Common myeloid progenitor, CD34-positive (primary cell): Measurements from ENCODE around the gene LTA.
"Not testable (repeated sequence)": the region's sequence is repeated elsewhere in the genome, so short reads cannot be mapped to it uniquely, and the experiment has no call there.

Source experiments
- CTCF ChIA-PET: fragments of 350-600 bp; sonication (Branson Sonifier 250); formaldehyde crosslinking; loops from one replicate; lab custom pipeline; 2021; ENCODE audit warnings: antibody characterized with exemption; lab: Charles Lee
- POLR2A ChIA-PET: fragments of 350-600 bp; sonication (Branson Sonifier 250); formaldehyde crosslinking; loops from one replicate; lab custom pipeline; 2021; ENCODE audit warnings: antibody characterized with exemption; lab: Charles Lee
- DNase-seq, 3 donors: peaks; one replicate each; pipeline versions ENCODE4 v3.0.0 to v3.0.0-alpha.2; 2013
- H3K27ac ChIP-seq, 2 experiments: 1 replicate in 1 of 2; 2 replicates in 1 of 2; pipeline ENCODE4 v1.7.0; 2013; ENCODE audit warnings: inconsistent platforms in 2 of 2, low read length in 2 of 2, mild to moderate bottlenecking in 2 of 2, low read depth in 1 of 2, moderate library complexity in 1 of 2; ENCODE audit not compliant: severe bottlenecking in 2 of 2, insufficient read depth in 1 of 2, poor library complexity in 1 of 2
- H3K27me3 ChIP-seq, 5 experiments: replicated peaks in 2 of 5; 1 replicate in 3 of 5; 2 replicates in 2 of 5; pipeline versions ENCODE4 v1.6.1 to v1.7.0; 2013; ENCODE audit warnings: low read length in 4 of 5, mild to moderate bottlenecking in 2 of 5, moderate library complexity in 2 of 5, inconsistent platforms in 1 of 5; ENCODE audit not compliant: insufficient read depth in 5 of 5, control insufficient read depth in 4 of 5
- H3K36me3 ChIP-seq, 4 experiments: 1 replicate in 2 of 4; 2 replicates in 2 of 4; pipeline versions ENCODE4 v1.6.1 to v1.7.0; 2013; ENCODE audit warnings: low read length in 3 of 4, control low read depth in 1 of 4, mild to moderate bottlenecking in 1 of 4; ENCODE audit not compliant: control insufficient read depth in 4 of 4, insufficient read depth in 4 of 4
- H3K4me1 ChIP-seq, 4 experiments: 1 replicate in 3 of 4; 2 replicates in 1 of 4; pipeline versions ENCODE4 v1.6.1 to v1.7.1; 2013; ENCODE audit warnings: low read length in 3 of 4, mild to moderate bottlenecking in 3 of 4, control low read depth in 1 of 4, inconsistent platforms in 1 of 4, moderate library complexity in 1 of 4; ENCODE audit not compliant: control insufficient read depth in 4 of 4, insufficient read depth in 4 of 4; ENCODE audit errors: control extremely low read depth in 1 of 4
- H3K4me3 ChIP-seq, 7 experiments: 1 replicate in 4 of 7; 2 replicates in 3 of 7; pipeline versions ENCODE4 v1.5.1 to v1.7.0; 2013; ENCODE audit warnings: mild to moderate bottlenecking in 7 of 7, low read length in 6 of 7, moderate library complexity in 6 of 7, inconsistent platforms in 2 of 7, low read depth in 2 of 7, control low read depth in 1 of 7; ENCODE audit not compliant: insufficient read depth in 4 of 7, control insufficient read depth in 1 of 7; ENCODE audit errors: extremely low read depth in 1 of 7
- H3K9me3 ChIP-seq, 5 experiments: 1 replicate in 4 of 5; 2 replicates in 1 of 5; pipeline versions ENCODE4 v1.6.1 to v1.7.1; 2013; ENCODE audit warnings: low read length in 4 of 5, mild to moderate bottlenecking in 2 of 5, inconsistent platforms in 1 of 5, low read depth in 1 of 5, moderate library complexity in 1 of 5; ENCODE audit not compliant: control insufficient read depth in 4 of 5, insufficient read depth in 2 of 5; ENCODE audit errors: control extremely low read depth in 1 of 5
- WGBS: methylation state at CpG from one replicate; pipeline ENCODE4 v1.1.5; 2013; ENCODE audit not compliant: insufficient coverage; 5-methylcytosine and 5-hydroxymethylcytosine counted together

The LTA gene

DNA sequence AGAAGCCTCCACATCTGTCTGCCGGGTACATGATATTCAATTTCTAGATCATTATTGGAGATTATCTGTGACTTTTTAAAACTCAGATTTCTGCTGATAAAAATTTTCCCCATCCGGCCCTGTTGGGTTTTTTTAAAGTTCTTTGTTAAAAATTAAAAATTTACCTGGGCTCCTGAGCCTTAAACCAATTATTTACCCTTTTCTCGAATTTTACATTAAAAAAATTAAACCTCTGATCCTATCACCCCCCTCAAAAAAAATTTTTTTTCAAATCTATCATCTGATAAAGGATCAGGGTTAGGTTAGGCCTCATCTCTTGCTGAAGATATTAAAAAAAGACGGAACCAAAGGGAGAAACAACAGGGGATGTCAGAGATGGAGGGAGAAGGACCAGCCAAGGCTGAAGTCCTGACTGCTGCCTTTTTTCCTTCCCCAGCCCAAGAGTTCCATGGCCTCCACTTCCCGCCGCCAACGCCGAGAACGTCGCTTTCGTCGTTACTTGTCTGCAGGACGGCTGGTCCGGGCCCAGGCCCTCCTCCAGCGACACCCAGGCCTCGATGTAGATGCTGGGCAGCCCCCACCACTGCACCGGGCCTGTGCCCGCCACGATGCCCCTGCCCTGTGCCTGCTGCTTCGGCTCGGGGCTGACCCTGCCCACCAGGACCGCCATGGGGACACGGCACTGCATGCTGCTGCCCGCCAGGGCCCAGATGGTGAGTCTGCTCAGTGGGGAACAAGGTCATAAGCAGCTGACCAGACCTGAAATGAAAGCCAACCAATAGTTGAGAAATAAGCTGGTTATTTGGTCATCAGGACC lies 24.2 kb upstream of the LTA start:
- Histone ChIP-seq H3K4me1 (peaks cover 9 to 44% (median 24%) of the 10 kb centered on the region in 4 experiments), H3K27ac (peak overlapping the region; percentile 74 to 91), H3K27me3 (no peaks in the 10 kb centered on the region), H3K36me3 (peaks cover 0 to 7% (median under 1%) of the 10 kb centered on the region in 4 experiments), H3K9me3 (no peaks in the 10 kb centered on the region), H3K4me3 (peak overlapping the region in 6 of 7 experiments; percentile 60 to 81 (median 72))
- 89% methylated on average over 20 of the region's 24 CpGs for WGBS
- CTCF ChIA-PET: interaction anchor here (0.6 to 24.7 kb wide), 14 partner anchors 11 to 283 kb away, joined by 3 to 557 read pairs (median 4); partner anchors contain the start of genes GPANK1, LST1, LTB and MICB
- POLR2A ChIA-PET: interaction anchor here (0.8 to 1.5 kb wide), 4 partner anchors 33 to 51 kb away, joined by 3 to 5 read pairs (median 4); partner anchors contain the start of genes LST1 and LTB
- DNase-seq: no peak

DNA sequence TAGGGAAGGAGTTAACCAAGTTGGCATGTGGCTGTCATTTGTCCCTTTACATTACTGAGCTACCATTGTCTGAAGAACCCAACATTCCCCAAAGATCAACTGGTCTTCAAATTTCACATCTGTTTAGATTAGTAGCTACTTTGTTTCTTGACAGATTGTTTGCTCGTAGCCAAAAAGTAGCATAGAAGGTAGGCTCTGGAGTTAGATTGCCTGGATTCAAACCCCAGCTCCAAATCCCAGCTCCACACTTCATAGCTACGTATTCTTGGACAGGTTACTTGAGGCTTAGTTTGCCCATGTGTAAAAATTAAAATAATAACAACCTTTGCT lies 23.6 kb upstream of the LTA start:
- no peak for DNase-seq
- H3K27me3 ChIP-seq: no peaks in the 10 kb centered on the region
- no peaks in the 10 kb centered on the region for H3K9me3 ChIP-seq
- peaks cover 9 to 40% (median 21%) of the 10 kb centered on the region in 4 experiments for H3K4me1 ChIP-seq
- peak overlapping the region; percentile 74 to 91 for H3K27ac ChIP-seq
- POLR2A ChIA-PET: interaction anchor here (1.5 kb wide), 1 partner anchor 39 kb away, joined by 5 read pairs; the partner anchor contains the start of gene LST1
- peaks cover 0 to 7% (median under 1%) of the 10 kb centered on the region in 4 experiments for H3K36me3 ChIP-seq
- WGBS: 100% methylated on average over 1 of the region's 2 CpGs
- CTCF ChIA-PET: interaction anchor here (0.6 to 24.7 kb wide), 11 partner anchors 10 to 283 kb away, joined by 3 to 557 read pairs (median 5); partner anchors contain the start of genes GPANK1, LST1, LTB and MICB
- peak overlapping the region in 1 of 7 experiments; percentile 64 for H3K4me3 ChIP-seq

DNA sequence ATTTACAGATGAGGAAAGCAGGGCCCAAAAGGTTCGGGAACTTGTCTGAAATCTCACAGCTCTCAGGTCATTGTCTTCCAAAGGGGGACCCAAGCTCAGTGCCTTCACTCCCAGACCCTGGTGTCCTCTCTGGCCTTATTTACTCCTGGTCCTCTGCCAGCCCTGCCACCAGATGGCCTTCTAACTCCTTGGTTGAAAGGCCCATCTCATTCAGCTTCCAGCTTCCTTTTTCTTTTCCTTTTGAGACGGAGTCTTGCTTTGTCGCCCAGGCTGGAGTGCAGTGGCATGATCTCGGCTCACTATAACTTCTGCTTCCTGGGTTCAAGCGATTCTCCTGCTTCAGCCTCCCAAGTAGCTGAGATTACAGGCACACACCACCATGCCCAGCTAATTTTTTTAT lies 20.7 kb upstream of the LTA start:
- ChIA-PET CTCF (interaction anchor here (0.7 to 24.7 kb wide), 25 partner anchors 8 to 281 kb away, joined by 3 to 557 read pairs (median 5); partner anchors contain the start of genes AIF1, GPANK1, HSPA1B and LSM2), POLR2A (interaction anchor here (0.5 to 1.7 kb wide), 5 partner anchors 10 to 315 kb away, joined by 5 to 10 read pairs (median 7); no protein-coding TSS in a partner anchor)
- H3K36me3 ChIP-seq, H3K9me3 ChIP-seq, H3K27me3 ChIP-seq, H3K27ac ChIP-seq, H3K4me3 ChIP-seq: not testable (repeated sequence)
- DNase-seq: peak; percentile 86 to 90 (median 87)
- WGBS: 19% methylated on average over 2 of the region's 5 CpGs
- H3K4me1 ChIP-seq: peaks cover 12 to 40% (median 25%) of the 10 kb centered on the region in 4 experiments

DNA sequence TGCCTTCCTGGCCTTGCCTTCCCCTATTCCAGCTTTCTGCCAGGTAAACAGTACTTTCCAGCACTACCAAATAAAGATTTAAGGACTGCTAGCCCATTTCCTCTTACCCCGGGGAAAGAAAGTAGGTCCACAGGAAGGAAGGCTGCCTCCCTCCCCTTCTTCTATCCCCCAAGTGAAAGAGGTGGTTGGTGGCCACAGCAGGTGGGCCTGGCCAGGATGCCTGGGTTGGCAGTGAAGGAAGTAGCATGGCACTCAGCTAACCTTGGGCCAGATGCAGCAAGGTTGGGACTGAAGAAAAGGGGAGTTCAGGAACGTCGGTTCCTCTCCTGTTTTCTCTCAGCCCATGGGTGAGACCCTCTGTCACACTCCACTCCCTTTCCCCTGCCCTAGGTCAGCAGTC lies 15.8 kb upstream of the LTA start:
- Histone ChIP-seq H3K27ac (no peak overlapping the region), H3K27me3 (no peaks in the 10 kb centered on the region), H3K36me3 (peaks cover 0 to 4% (median 1%) of the 10 kb centered on the region in 4 experiments), H3K4me3 (peak overlapping the region in 1 of 7 experiments; percentile 4), H3K4me1 (peaks cover 30 to 57% (median 51%) of the 10 kb centered on the region in 4 experiments), H3K9me3 (no peaks in the 10 kb centered on the region)
- peak in 2 of 3 donors; percentile 18 to 36 for DNase-seq
- ChIA-PET POLR2A (no interaction called here), CTCF (interaction anchor here (7.2 to 24.7 kb wide), 2 partner anchors 26 to 40 kb away, joined by 127 to 557 read pairs; partner anchors contain the start of genes LST1, LTB, NCR3 and TNF)
- 26% methylated on average over 3 of the region's 3 CpGs for WGBS

DNA sequence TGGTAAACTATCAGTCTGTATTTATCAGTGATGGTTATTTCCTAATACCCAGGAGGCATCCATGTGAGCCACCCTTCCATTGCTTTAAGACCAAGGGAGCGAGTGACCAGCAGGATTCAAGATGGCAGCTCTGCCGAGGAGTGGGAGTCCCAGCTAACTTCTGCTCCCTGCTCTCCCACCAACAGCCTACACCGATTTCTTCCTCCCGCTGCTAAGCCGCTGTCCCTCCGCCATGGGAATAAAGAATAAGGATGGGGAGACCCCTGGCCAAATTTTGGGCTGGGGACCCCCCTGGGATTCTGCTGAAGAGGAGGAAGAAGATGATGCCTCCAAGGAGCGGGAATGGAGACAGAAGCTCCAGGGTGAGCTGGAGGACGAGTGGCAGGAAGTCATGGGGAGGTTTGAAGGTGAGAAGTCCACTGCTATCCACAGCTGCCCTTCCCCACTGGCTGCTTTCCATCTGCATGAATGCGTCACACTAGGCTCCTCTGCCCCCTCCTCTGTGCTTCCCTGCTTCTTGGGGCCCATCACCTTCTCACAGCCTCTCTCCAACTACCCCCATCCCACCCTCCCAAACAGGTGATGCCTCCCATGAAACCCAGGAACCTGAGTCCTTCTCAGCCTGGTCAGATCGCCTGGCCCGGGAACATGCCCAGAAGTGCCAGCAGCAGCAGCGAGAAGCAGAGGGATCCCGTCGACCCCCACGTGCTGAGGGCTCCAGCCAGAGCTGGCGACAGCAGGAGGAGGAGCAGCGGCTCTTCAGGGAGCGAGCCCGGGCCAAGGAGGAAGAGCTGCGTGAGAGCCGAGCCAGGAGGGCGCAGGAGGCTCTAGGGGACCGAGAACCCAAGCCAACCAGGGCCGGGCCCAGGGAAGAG lies 14.4 kb upstream of the LTA start:
- ChIA-PET POLR2A (interaction anchor here (1.2 kb wide), 2 partner anchors 23 to 24 kb away, joined by 3 to 4 read pairs; partner anchors contain the start of gene LTB), CTCF (interaction anchor here (0.9 to 24.7 kb wide), 5 partner anchors 8 to 94 kb away, joined by 3 to 557 read pairs (median 38); partner anchors contain the start of genes LST1, LTB, NCR3 and NFKBIL1)
- Histone ChIP-seq H3K36me3 (peaks cover 0 to 4% (median 1%) of the 10 kb centered on the region in 4 experiments), H3K4me3 (peak overlapping the region in 4 of 7 experiments; percentile 37 to 51 (median 42)), H3K4me1 (peaks cover 28 to 70% (median 57%) of the 10 kb centered on the region in 4 experiments), H3K27ac (peak overlapping the region in 1 of 2 experiments; percentile 69), H3K9me3 (no peaks in the 10 kb centered on the region), H3K27me3 (no peaks in the 10 kb centered on the region)
- DNase-seq: no peak
- 44% methylated on average over 19 of the region's 24 CpGs for WGBS

DNA sequence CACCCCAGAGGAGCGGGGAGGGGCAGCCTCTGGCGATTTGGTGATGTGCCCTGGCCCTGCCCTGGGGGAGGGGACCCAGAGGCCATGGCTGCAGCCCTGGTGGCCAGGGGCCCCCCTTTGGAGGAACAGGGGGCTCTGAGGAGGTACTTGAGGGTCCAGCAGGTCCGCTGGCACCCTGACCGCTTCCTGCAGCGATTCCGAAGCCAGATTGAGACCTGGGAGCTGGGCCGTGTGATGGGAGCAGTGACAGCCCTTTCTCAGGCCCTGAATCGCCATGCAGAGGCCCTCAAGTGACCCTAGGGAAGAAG lies 13.8 kb upstream of the LTA start:
- H3K27ac ChIP-seq: peak overlapping the region in 1 of 2 experiments; percentile 69
- DNase-seq: no peak
- no peaks in the 10 kb centered on the region for H3K27me3 ChIP-seq
- ChIA-PET POLR2A (interaction anchor here (1.1 to 2.7 kb wide), 5 partner anchors 17 to 28 kb away, joined by 3 to 13 read pairs (median 6); partner anchors contain the start of genes LST1, LTB and TNF), CTCF (interaction anchor here (0.9 to 24.7 kb wide), 6 partner anchors 9 to 94 kb away, joined by 3 to 557 read pairs (median 20); partner anchors contain the start of genes ATP6V1G2, LST1, LTB and NCR3)
- H3K4me1 ChIP-seq: peaks cover 28 to 76% (median 58%) of the 10 kb centered on the region in 4 experiments
- no peaks in the 10 kb centered on the region for H3K9me3 ChIP-seq
- WGBS: 69% methylated on average over 7 of the region's 8 CpGs
- peak overlapping the region in 4 of 7 experiments; percentile 37 to 51 (median 42) for H3K4me3 ChIP-seq
- H3K36me3 ChIP-seq: peaks cover 0 to 4% (median 1%) of the 10 kb centered on the region in 4 experiments
